Trophoblast cell (in vitro differentiated cells and primary cell): Measurements from ENCODE around the gene DUSP8.
"Not testable (repeated sequence)": the region's sequence is repeated elsewhere in the genome, so short reads cannot be mapped to it uniquely, and the experiment has no call there.

Source experiments
- DNase-seq, 2 donors: peaks; one replicate each; pipeline ENCODE4 v3.0.0-alpha.2; 2016
- H2AFZ ChIP-seq: 2 replicates; pipeline ENCODE4 v1.6.1; 2013; ENCODE audit warnings: low read length, moderate library complexity, mild to moderate bottlenecking; ENCODE audit not compliant: insufficient read depth, poor library complexity
- H2AK5ac ChIP-seq: 2 replicates; pipeline ENCODE4 v1.6.1; 2013; ENCODE audit warnings: mild to moderate bottlenecking, low read length
- H2BK120ac ChIP-seq: 2 replicates; pipeline ENCODE4 v1.6.1; 2013; ENCODE audit warnings: low read length, mild to moderate bottlenecking, moderate library complexity; ENCODE audit not compliant: insufficient read depth, poor library complexity
- H2BK12ac ChIP-seq: 2 replicates; pipeline ENCODE4 v1.6.1; 2013; ENCODE audit warnings: mild to moderate bottlenecking, low read length, moderate library complexity
- H2BK5ac ChIP-seq: 2 replicates; pipeline ENCODE4 v1.6.1; 2013; ENCODE audit warnings: low read length, low read depth, moderate library complexity, mild to moderate bottlenecking; ENCODE audit not compliant: poor library complexity
- H3K14ac ChIP-seq: 2 replicates; pipeline ENCODE4 v1.6.1; 2013; ENCODE audit warnings: mild to moderate bottlenecking, low read length
- H3K18ac ChIP-seq: 2 replicates; pipeline ENCODE4 v1.6.1; 2013; ENCODE audit warnings: mild to moderate bottlenecking, low read length
- H3K23ac ChIP-seq: 2 replicates; pipeline ENCODE4 v1.6.1; 2013; ENCODE audit warnings: low read length
- H3K27ac ChIP-seq: 2 replicates; pipeline ENCODE4 v1.5.1; 2013; ENCODE audit warnings: low read depth, mild to moderate bottlenecking, inconsistent platforms, low read length, moderate library complexity
- H3K27me3 ChIP-seq: 2 replicates; pipeline ENCODE4 v1.6.1; 2013; ENCODE audit warnings: inconsistent platforms, mild to moderate bottlenecking, low read length, moderate library complexity; ENCODE audit not compliant: insufficient read depth
- H3K36me3 ChIP-seq, 2 experiments: 1 replicate in 1 of 2; 2 replicates in 1 of 2; pipeline ENCODE4 v1.6.1; 2013; ENCODE audit warnings: low read length in 2 of 2, mild to moderate bottlenecking in 2 of 2, moderate library complexity in 1 of 2; ENCODE audit not compliant: insufficient read depth in 2 of 2, control insufficient read depth in 1 of 2
- H3K4ac ChIP-seq: 2 replicates; pipeline ENCODE4 v1.6.1; 2013; ENCODE audit warnings: low read depth, mild to moderate bottlenecking, low read length, moderate library complexity
- H3K4me1 ChIP-seq, 2 experiments: 1 replicate in 1 of 2; 2 replicates in 1 of 2; pipeline ENCODE4 v1.6.1; 2013; ENCODE audit warnings: low read length in 2 of 2, mild to moderate bottlenecking in 2 of 2, moderate library complexity in 1 of 2; ENCODE audit not compliant: insufficient read depth in 2 of 2, control insufficient read depth in 1 of 2
- H3K4me2 ChIP-seq: 2 replicates; pipeline ENCODE4 v1.6.1; 2013; ENCODE audit warnings: inconsistent platforms, mild to moderate bottlenecking, low read length, moderate library complexity
- H3K4me3 ChIP-seq: 2 replicates; pipeline ENCODE4 v1.5.1; 2013; ENCODE audit warnings: mild to moderate bottlenecking, low read depth, low read length, inconsistent platforms
- H3K79me1 ChIP-seq: one replicate; pipeline ENCODE4 v1.6.1; 2013; ENCODE audit warnings: low read length
- H3K79me2 ChIP-seq: 2 replicates; pipeline ENCODE4 v1.6.1; 2013; ENCODE audit warnings: low read length, mild to moderate bottlenecking; ENCODE audit not compliant: control insufficient read depth, insufficient read depth, poor library complexity
- H3K9ac ChIP-seq: 2 replicates; pipeline ENCODE4 v1.6.1; 2013; ENCODE audit warnings: mild to moderate bottlenecking, low read length
- H3K9me3 ChIP-seq: 2 replicates; pipeline ENCODE4 v1.6.1; 2013; ENCODE audit warnings: low read depth, mild to moderate bottlenecking, control low read depth, inconsistent platforms, low read length; ENCODE audit not compliant: insufficient read depth
- H4K12ac ChIP-seq: 2 replicates; pipeline ENCODE4 v1.6.1; 2013; ENCODE audit warnings: low read depth, mild to moderate bottlenecking, low read length, moderate library complexity
- H4K8ac ChIP-seq: 2 replicates; pipeline ENCODE4 v1.6.1; 2013; ENCODE audit warnings: low read depth, mild to moderate bottlenecking, low read length, moderate library complexity
- H4K91ac ChIP-seq: one replicate; pipeline ENCODE4 v1.6.1; 2013; ENCODE audit warnings: low read depth, mild to moderate bottlenecking, low read length, moderate library complexity
- WGBS: extraction: QIAGEN DNeasy Blood & Tissue Kit; methylation state at CpG from one replicate; pipeline ENCODE4 v1.1.7; 2013; ENCODE audit warnings: missing lambda C conversion rate; ENCODE audit not compliant: insufficient read length, insufficient coverage; ENCODE audit errors: extremely low coverage; 5-methylcytosine and 5-hydroxymethylcytosine counted together

Gene DUSP8

DNA sequence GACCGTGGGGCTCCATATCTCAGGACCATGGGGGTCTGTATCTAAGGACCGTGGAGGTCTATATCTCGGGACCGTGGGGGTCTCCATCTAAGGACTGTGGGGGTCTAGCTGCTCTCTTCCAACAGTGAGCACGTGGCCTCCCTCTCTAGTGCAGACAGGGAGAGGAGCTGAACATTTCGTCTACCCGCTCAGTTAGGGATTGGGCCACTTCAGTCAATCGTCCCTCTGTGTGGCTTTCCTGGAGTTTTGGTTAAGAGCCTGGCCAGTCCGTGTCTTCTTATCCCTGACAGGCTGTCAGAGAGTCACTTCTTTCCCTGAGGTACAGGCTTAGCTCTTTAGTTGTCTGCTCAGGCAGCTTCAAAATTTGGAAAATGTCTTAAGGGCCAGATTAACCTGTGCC lies 9.9 kb upstream of the DUSP8 start:
- H3K4me1 ChIP-seq: no peaks in the 10 kb centered on the region

DNA sequence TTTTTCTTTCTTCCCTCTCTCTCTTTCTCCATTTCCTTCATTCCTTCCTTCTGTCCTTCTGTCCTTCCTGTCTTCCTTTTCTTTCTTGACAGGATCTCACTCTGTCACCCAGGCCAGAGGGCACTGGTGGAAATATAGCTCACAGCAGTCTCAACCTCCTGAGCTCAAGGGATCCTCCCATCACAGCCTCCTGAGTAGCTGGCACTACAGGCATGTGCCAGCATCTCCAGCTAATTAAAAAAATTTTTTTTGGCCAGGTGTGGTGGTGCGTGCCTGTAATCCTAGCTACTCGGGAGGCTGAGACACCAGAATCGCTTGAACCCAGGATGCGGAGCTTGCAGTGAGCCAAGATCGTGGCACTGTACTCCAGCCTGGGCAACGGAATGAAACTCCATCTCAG lies 4.8 kb upstream of the DUSP8 start:
- H3K27ac ChIP-seq: no peak overlapping the region
- no peak overlapping the region for H4K8ac ChIP-seq
- H2BK120ac ChIP-seq: no peak overlapping the region
- DNase-seq: no peak
- WGBS: no CpG with 5 or more reads among the region's 6 CpGs
- no peak overlapping the region for H3K4me3 ChIP-seq
- no peak overlapping the region for H3K18ac ChIP-seq
- H3K4ac ChIP-seq: no peak overlapping the region
- no peak overlapping the region for H2BK5ac ChIP-seq
- H3K79me1 ChIP-seq: peaks cover 6% of the 10 kb centered on the region
- H3K4me1 ChIP-seq: peaks cover 6 to 11% of the 10 kb centered on the region in 2 experiments
- no peak overlapping the region for H4K12ac ChIP-seq
- peaks cover 3% of the 10 kb centered on the region for H3K79me2 ChIP-seq
- no peak overlapping the region for H3K4me2 ChIP-seq
- H2AK5ac ChIP-seq: no peak overlapping the region
- H2AFZ ChIP-seq: no peak overlapping the region
- H4K91ac ChIP-seq: no peak overlapping the region
- no peak overlapping the region for H3K23ac ChIP-seq
- H3K36me3 ChIP-seq: no peaks in the 10 kb centered on the region
- H2BK12ac ChIP-seq: no peak overlapping the region
- H3K9ac ChIP-seq: no peak overlapping the region
- H3K27me3 ChIP-seq: peaks cover 19% of the 10 kb centered on the region
- no peak overlapping the region for H3K14ac ChIP-seq
- peaks cover 4% of the 10 kb centered on the region for H3K9me3 ChIP-seq

More for the DNA sequence above, 9.9 kb upstream of the DUSP8 start:
- Histone ChIP-seq H3K4ac (no peak overlapping the region), H3K9ac (no peak overlapping the region), H3K23ac (no peak overlapping the region), H2AK5ac (no peak overlapping the region), H3K4me2 (no peak overlapping the region), H2BK120ac (no peak overlapping the region), H2BK12ac (no peak overlapping the region), H3K79me1 (no peaks in the 10 kb centered on the region), H3K14ac (no peak overlapping the region), H4K12ac (no peak overlapping the region), H3K79me2 (no peaks in the 10 kb centered on the region), H3K27ac (no peak overlapping the region), H3K36me3 (no peaks in the 10 kb centered on the region), H3K9me3 (peaks cover 4% of the 10 kb centered on the region), H3K27me3 (no peaks in the 10 kb centered on the region), H2AFZ (no peak overlapping the region), H3K18ac (no peak overlapping the region), H2BK5ac (no peak overlapping the region), H4K8ac (no peak overlapping the region), H4K91ac (no peak overlapping the region), H3K4me3 (no peak overlapping the region)
- WGBS: no CpG with 5 or more reads among the region's 9 CpGs
- no peak for DNase-seq

DNA sequence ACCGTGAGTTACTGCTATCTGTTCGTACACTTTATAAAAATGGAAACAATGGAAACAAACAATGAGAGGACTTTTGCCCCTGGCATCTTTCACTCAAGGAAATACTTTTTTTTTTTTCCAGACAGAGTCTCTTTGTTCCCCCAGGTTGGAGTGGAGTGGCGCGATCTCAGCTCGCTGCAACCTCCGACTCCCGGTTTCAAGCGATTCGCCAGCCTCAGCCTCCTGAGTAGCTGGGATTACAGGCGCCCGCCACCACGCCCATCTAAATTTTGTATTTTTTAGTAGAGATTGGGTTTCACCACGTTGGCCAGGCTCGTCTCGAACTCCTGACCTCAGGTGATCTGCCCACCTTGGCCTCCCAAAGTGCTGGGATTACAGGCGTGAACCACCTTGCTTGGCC lies 3.7 kb upstream of the DUSP8 start:
- WGBS: no CpG with 5 or more reads among the region's 16 CpGs
- DNase-seq, H2AK5ac ChIP-seq, H3K4me3 ChIP-seq, H4K12ac ChIP-seq, H3K4me2 ChIP-seq, H3K27ac ChIP-seq, H3K9ac ChIP-seq, H3K18ac ChIP-seq, H2BK120ac ChIP-seq, H4K8ac ChIP-seq, H4K91ac ChIP-seq, H3K36me3 ChIP-seq, H2BK12ac ChIP-seq, H3K14ac ChIP-seq, H3K9me3 ChIP-seq, H3K23ac ChIP-seq, H3K79me2 ChIP-seq, H3K4ac ChIP-seq, H2AFZ ChIP-seq, H2BK5ac ChIP-seq: not testable (repeated sequence)
- Histone ChIP-seq H3K27me3 (peaks cover 19% of the 10 kb centered on the region), H3K79me1 (peaks cover 11% of the 10 kb centered on the region), H3K4me1 (peaks cover 6 to 13% of the 10 kb centered on the region in 2 experiments)

DNA sequence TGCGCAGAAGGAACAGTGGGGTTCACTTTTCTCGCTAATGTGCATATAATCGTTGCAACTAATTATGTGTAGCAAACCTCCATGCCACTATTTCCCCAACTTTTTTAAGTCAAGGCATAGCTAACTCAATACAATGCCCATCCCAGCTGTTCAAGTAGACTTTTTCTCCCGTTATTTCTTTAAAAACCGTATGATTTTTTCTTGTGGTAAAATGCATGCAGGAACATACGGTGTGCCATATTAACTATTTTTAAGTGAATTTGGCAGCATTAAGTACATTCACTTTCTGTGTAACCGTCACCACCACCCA lies 2.8 kb upstream of the DUSP8 start:
- peaks cover 8 to 19% of the 10 kb centered on the region in 2 experiments for H3K4me1 ChIP-seq
- peaks cover 11% of the 10 kb centered on the region for H3K79me1 ChIP-seq
- no peak overlapping the region for H3K23ac ChIP-seq
- H3K4me2 ChIP-seq: no peak overlapping the region
- no peak overlapping the region for H2AFZ ChIP-seq
- H3K4ac ChIP-seq: no peak overlapping the region
- no CpG with 5 or more reads among the region's 7 CpGs for WGBS
- no peak overlapping the region for H4K91ac ChIP-seq
- no peak overlapping the region for H2BK5ac ChIP-seq
- no peak overlapping the region for H3K9ac ChIP-seq
- no peak overlapping the region for H3K4me3 ChIP-seq
- no peak overlapping the region for H2AK5ac ChIP-seq
- H4K12ac ChIP-seq: no peak overlapping the region
- H3K18ac ChIP-seq: no peak overlapping the region
- peaks cover 19% of the 10 kb centered on the region for H3K27me3 ChIP-seq
- peaks cover 9% of the 10 kb centered on the region for H3K79me2 ChIP-seq
- no peaks in the 10 kb centered on the region for H3K36me3 ChIP-seq
- no peak overlapping the region for H2BK120ac ChIP-seq
- no peak overlapping the region for H2BK12ac ChIP-seq
- no peak overlapping the region for H3K27ac ChIP-seq
- H4K8ac ChIP-seq: no peak overlapping the region
- H3K9me3 ChIP-seq: peaks cover 4% of the 10 kb centered on the region
- H3K14ac ChIP-seq: no peak overlapping the region
- DNase-seq: no peak
